CD14-positive monocyte (primary cell): ENCODE measurements around the gene AMBRA1. TPM values are rescaled to one million over a fixed set of nuclear protein-coding genes. Genes with fewer than 3 reads are reported as not detected.

Source experiments
- DNase-seq, 3 donors: peaks; one replicate each; pipeline ENCODE4 v3.0.0-alpha.2; 2011 to 2022
- H2AFZ ChIP-seq: 2 replicates; pipeline ENCODE4 v1.6.0; 2012; ENCODE audit warnings: mild to moderate bottlenecking, low read depth, low read length, inconsistent platforms; ENCODE audit not compliant: insufficient read depth, poor library complexity, severe bottlenecking
- H3K27ac ChIP-seq, 2 donors: 1 replicate in 1 of 2; 2 replicates in 1 of 2; pipeline ENCODE4 v1.5.1; 2012 to 2013; ENCODE audit warnings: low read length in 2 of 2, control low read depth in 1 of 2, inconsistent platforms in 1 of 2, low read depth in 1 of 2, mild to moderate bottlenecking in 1 of 2
- H3K27me3 ChIP-seq, 2 donors: one replicate each; pipeline versions ENCODE4 v1.6.0 to v1.6.1; 2011 to 2013; ENCODE audit warnings: low read length in 2 of 2; ENCODE audit not compliant: control insufficient read depth in 2 of 2, insufficient read depth in 2 of 2
- H3K36me3 ChIP-seq, 2 donors: replicated peaks in 1 of 2; 1 replicate in 1 of 2; 2 replicates in 1 of 2; pipeline versions ENCODE4 v1.5.1 to v1.6.1; 2012 to 2013; ENCODE audit warnings: low read length in 2 of 2, control low read depth in 1 of 2, inconsistent platforms in 1 of 2, mild to moderate bottlenecking in 1 of 2; ENCODE audit not compliant: insufficient read depth in 2 of 2, control insufficient read depth in 1 of 2
- H3K4me1 ChIP-seq, 2 donors: 1 replicate in 1 of 2; 2 replicates in 1 of 2; pipeline versions ENCODE4 v1.5.1 to v1.6.1; 2012 to 2013; ENCODE audit warnings: low read length in 2 of 2, control low read depth in 1 of 2, inconsistent platforms in 1 of 2, mild to moderate bottlenecking in 1 of 2, moderate library complexity in 1 of 2; ENCODE audit not compliant: insufficient read depth in 2 of 2, control insufficient read depth in 1 of 2
- H3K4me2 ChIP-seq: replicated peaks from 2 replicates; pipeline ENCODE3; 2012; ENCODE audit warnings: low read length, moderate library complexity, mild to moderate bottlenecking; ENCODE audit not compliant: poor library complexity, severe bottlenecking; ENCODE audit errors: extremely low read depth
- H3K4me3 ChIP-seq, 3 experiments: fragments of 200-600 bp in 1 of 3; sonication (generic) in 1 of 3; replicated peaks in 1 of 3; 1 replicate in 2 of 3; 2 replicates in 1 of 3; pipeline ENCODE4 v1.5.1; 2011 to 2013; ENCODE audit warnings: low read length in 3 of 3, mild to moderate bottlenecking in 3 of 3, control low read depth in 2 of 3, low read depth in 2 of 3, inconsistent platforms in 1 of 3, moderate library complexity in 1 of 3
- H3K79me2 ChIP-seq: 2 replicates; pipeline ENCODE4 v1.6.0; 2012; ENCODE audit warnings: mild to moderate bottlenecking, control low read depth, inconsistent platforms, low read length, moderate library complexity; ENCODE audit not compliant: insufficient read depth
- H3K9ac ChIP-seq: 2 replicates; pipeline ENCODE4 v1.6.0; 2017; ENCODE audit warnings: low read length, mild to moderate bottlenecking; ENCODE audit not compliant: insufficient read depth, poor library complexity, severe bottlenecking
- H3K9me3 ChIP-seq, 2 donors: replicated peaks in 1 of 2; 1 replicate in 1 of 2; 2 replicates in 1 of 2; pipeline versions ENCODE4 v1.5.1 to v1.6.1; 2012 to 2013; ENCODE audit warnings: low read length in 2 of 2, control low read depth in 1 of 2; ENCODE audit not compliant: control insufficient read depth in 1 of 2, insufficient read depth in 1 of 2
- H4K20me1 ChIP-seq: 2 replicates; pipeline ENCODE4 v1.6.0; 2012; ENCODE audit warnings: mild to moderate bottlenecking, low read length, control low read depth, moderate library complexity; ENCODE audit not compliant: insufficient read depth
- H3K27ac Mint-ChIP-seq, 7 donors: one replicate each; pipeline ENCODE4 v1.8.0; 2020; ENCODE audit warnings: mild to moderate bottlenecking in 7 of 7, mixed read lengths in 7 of 7, moderate library complexity in 6 of 7, inconsistent platforms in 2 of 7
- H3K27me3 Mint-ChIP-seq, 3 donors: one replicate each; pipeline ENCODE4 v1.8.0; 2021 to 2022; ENCODE audit warnings: low read depth in 3 of 3, mild to moderate bottlenecking in 3 of 3, mixed read lengths in 3 of 3, moderate library complexity in 3 of 3, inconsistent platforms in 1 of 3
- H3K36me3 Mint-ChIP-seq, 2 donors: one replicate each; pipeline ENCODE4 v1.8.0; 2020; ENCODE audit warnings: mixed read lengths in 2 of 2, inconsistent platforms in 1 of 2, mild to moderate bottlenecking in 1 of 2
- H3K4me1 Mint-ChIP-seq: one replicate; pipeline ENCODE4 v1.8.0; 2020; ENCODE audit warnings: mild to moderate bottlenecking, mixed read lengths
- H3K4me3 Mint-ChIP-seq, 2 donors: one replicate each; pipeline ENCODE4 v1.8.0; 2020; ENCODE audit warnings: mild to moderate bottlenecking in 2 of 2, mixed read lengths in 2 of 2, moderate library complexity in 1 of 2
- H3K9me3 Mint-ChIP-seq, 7 donors: one replicate each; pipeline ENCODE4 v1.8.0; 2020 to 2022; ENCODE audit warnings: mixed read lengths in 7 of 7, mild to moderate bottlenecking in 6 of 7, moderate library complexity in 6 of 7, inconsistent platforms in 2 of 7
- CTCF ChIP-seq: fragments of 200-600 bp; IDR thresholded peaks from one replicate; pipeline ENCODE4 v1.8.0; 2022; ENCODE audit warnings: antibody characterized with exemption, mild to moderate bottlenecking
- WGBS: methylation state at CpG from one replicate; pipeline ENCODE4 v1.1.5; 2013; ENCODE audit warnings: missing lambda C conversion rate; ENCODE audit not compliant: insufficient coverage; 5-methylcytosine and 5-hydroxymethylcytosine counted together
- intact Hi-C, 2 donors: fragments of 100-400 bp; cut with micrococcal nuclease; formaldehyde crosslinking; loops; one replicate each; pipeline versions ENCODE4 v1.15.0 to v1.15.1; 2023
- polyA plus RNA-seq, 3 donors: library from polyadenylated mRNA; depleted of rRNA in 1 of 3; unstranded in 2 of 3; stranded (reverse) in 1 of 3; fragments of 300-500 nt in 2 of 3; fragments of >200 nt in 1 of 3; fragmentation: Illumina TruSeq in 2 of 3; gene quantifications; 1 replicate in 2 of 3; 2 replicates in 1 of 3; pipeline ENCODE4 v1.2.3, GENCODE V29; 2012 to 2021

Gene AMBRA1
- polyA plus RNA-seq, 3 donors: 2.1 to 6.1 (median 3.8) TPM

GRCh38 chr11:46615756-46616155 lies 21.9 kb upstream of the AMBRA1 start:
- TF ChIP-seq CTCF: no peak
- Histone ChIP-seq H3K9me3 (no peaks in the 10 kb centered on the region), H3K27ac (peak overlapping the region in 1 of 2 donors; percentile 99), H3K9ac (no peak overlapping the region), H3K27me3 (no peaks in the 10 kb centered on the region), H3K4me1 (peaks cover 17 to 25% of the 10 kb centered on the region in 2 donors), H2AFZ (no peak overlapping the region), H3K4me3 (no peak overlapping the region), H3K4me2 (no peak overlapping the region), H3K79me2 (peaks cover 51% of the 10 kb centered on the region), H4K20me1 (peaks cover 11% of the 10 kb centered on the region), H3K36me3 (peaks cover 7 to 8% of the 10 kb centered on the region in 2 donors)
- Mint-ChIP-seq H3K36me3 (peaks cover 4 to 10% of the 10 kb centered on the region in 2 donors), H3K4me1 (peaks cover 29% of the 10 kb centered on the region), H3K9me3 (no peaks in the 10 kb centered on the region), H3K4me3 (no peak overlapping the region), H3K27ac (peak overlapping the region in 4 of 7 donors; percentile 20 to 99 (median 56)), H3K27me3 (no peaks in the 10 kb centered on the region)
- no peak for DNase-seq
- intact Hi-C loops: loop anchor here (5.0 to 10.0 kb wide), 4 partner anchors 87 to 701 kb away; partner anchors contain the start of genes ARFGAP2 (in 1 of the 2), ARHGAP1 (in 1 of the 2), MDK (in 1 of the 2) and PEX16 (in 1 of the 2)
- 100% methylated on average over 6 of the region's 7 CpGs for WGBS

- H3K27ac Mint-ChIP-seq: no peak overlapping the region
These were observed 18.5 kb upstream of the AMBRA1 start for GRCh38 chr11:46612326-46612725.

More at GRCh38 chr11:46612326-46612725, 18.5 kb upstream of the AMBRA1 start:
- Mint-ChIP-seq H3K9me3 (no peaks in the 10 kb centered on the region), H3K27me3 (peaks cover 0 to 1% (median 0%) of the 10 kb centered on the region in 3 donors), H3K4me3 (no peak overlapping the region), H3K4me1 (peaks cover 14% of the 10 kb centered on the region), H3K36me3 (peaks cover 0 to 3% of the 10 kb centered on the region in 2 donors)
- no CpG with 5 or more reads among the region's 2 CpGs for WGBS
- Histone ChIP-seq H4K20me1 (no peaks in the 10 kb centered on the region), H3K79me2 (peaks cover 16% of the 10 kb centered on the region), H3K4me1 (peaks cover 4 to 7% of the 10 kb centered on the region in 2 donors), H3K9ac (no peak overlapping the region), H3K27ac (no peak overlapping the region), H3K9me3 (no peaks in the 10 kb centered on the region), H2AFZ (no peak overlapping the region), H3K27me3 (no peaks in the 10 kb centered on the region), H3K36me3 (no peaks in the 10 kb centered on the region), H3K4me2 (no peak overlapping the region), H3K4me3 (no peak overlapping the region)
- no peak for TF ChIP-seq CTCF
- DNase-seq: no peak
- intact Hi-C loops: loop anchor here in 1 of 2 donors (10.0 kb wide), 2 partner anchors 228 to 698 kb away; partner anchors contain the start of genes MDK and PEX16
